Measurements from ENCODE around the gene SPATA19.

SPATA19 gene

GRCh38 chr11:133844217-133844616 is 1.1 kb downstream of the SPATA19 start (continued):
- TF ChIP-seq PRDM4 (tag by site-specific recombination; IDR thresholded peaks at IDR 0.05), result no peak
- no peak for TF ChIP-seq GLIS1 (tag by site-specific recombination; IDR thresholded peaks at IDR 0.05)
- TF ChIP-seq ZNF837 (tag by site-specific recombination; IDR thresholded peaks at IDR 0.05), result no peak
- no peak for TF ChIP-seq ZSCAN16 (tag by site-specific recombination; IDR thresholded peaks at IDR 0.05)
- no peak for TF ChIP-seq YY2 (tag by site-specific recombination; IDR thresholded peaks at IDR 0.05)
- no peak for TF ChIP-seq ZNF416 (tag by site-specific recombination; IDR thresholded peaks at IDR 0.05)
- no peak for TF ChIP-seq ZNF843 (tag by site-specific recombination; IDR thresholded peaks at IDR 0.05)
- no peak for TF ChIP-seq MYNN (tag by site-specific recombination; IDR thresholded peaks at IDR 0.05; ENCODE audit: borderline replicate concordance)
- no peak for TF ChIP-seq ZBTB20 (tag by site-specific recombination; IDR thresholded peaks at IDR 0.05)
- no peak for TF ChIP-seq ZNF302 (tag by site-specific recombination; IDR thresholded peaks at IDR 0.05; ENCODE audit: low read depth)

GRCh38 chr11:133843454-133843987 is 1.8 kb downstream of the SPATA19 start:
- Histone ChIP-seq H3K36me3 (ENCODE audit: control insufficient read depth in 2 of 2, insufficient read depth in 1 of 2, low read length in 2 of 2) (no peaks in the 10 kb centered on the region), H3K9me3 (ENCODE audit: control insufficient read depth, insufficient read depth, low read depth, low read length) (no peaks in the 10 kb centered on the region), H3K4me3 (ENCODE audit: low read depth, low read length) (no peak overlapping the region), H3K27ac (ENCODE audit: extremely low read depth, low read depth, low read length) (no peak overlapping the region), H3K4me1 (ENCODE audit: control insufficient read depth, insufficient read depth, low read length) (no peaks in the 10 kb centered on the region)
- ChIA-PET CTCF (interaction anchor here (1.8 kb wide), 1 partner anchor 8 kb away, joined by 8 read pairs; no protein-coding TSS in a partner anchor), POLR2A (no interaction called here)
- TF ChIP-seq ZNF112 (tag by site-specific recombination; IDR thresholded peaks at IDR 0.05) (no peak), WT1 (tag by site-specific recombination; IDR thresholded peaks at IDR 0.05) (no peak), ZNF610 (tag by site-specific recombination; IDR thresholded peaks at IDR 0.05; ENCODE audit: borderline replicate concordance) (no peak), ZNF292 (tag by site-specific recombination; IDR thresholded peaks at IDR 0.05; ENCODE audit: borderline replicate concordance, low read depth) (no peak), ZBTB8A (tag by site-specific recombination; IDR thresholded peaks at IDR 0.05) (no peak), REPIN1 (tag by site-specific recombination; IDR thresholded peaks at IDR 0.05; ENCODE audit: low read depth) (no peak), RBAK (tag by site-specific recombination; IDR thresholded peaks at IDR 0.05) (no peak), EGR2 (tag by site-specific recombination; IDR thresholded peaks at IDR 0.05; ENCODE audit: low read depth) (no peak), ZNF548 (tag by site-specific recombination; IDR thresholded peaks at IDR 0.05) (no peak), BCL11A (tag by site-specific recombination; IDR thresholded peaks at IDR 0.05; ENCODE audit: low read depth) (no peak), ZBTB21 (tag by site-specific recombination; IDR thresholded peaks at IDR 0.05) (no peak), ZFP3 (tag by site-specific recombination; IDR thresholded peaks at IDR 0.05; ENCODE audit: low read depth) (no peak), ZNF354C (tag by site-specific recombination; IDR thresholded peaks at IDR 0.05; ENCODE audit: borderline replicate concordance, low read depth) (no peak), ZNF555 (tag by site-specific recombination; conservative IDR thresholded peaks at IDR 0.05) (no peak)

- ChIA-PET CTCF (interaction anchor here (0.8 to 1.5 kb wide), 2 partner anchors 21 to 764 kb away, joined by 5 read pairs; no protein-coding TSS in a partner anchor), POLR2A (no interaction called here)
- no peak overlapping the region for H3K27ac ChIP-seq (ENCODE audit: extremely low read depth, low read depth, low read length)
- no peaks in the 10 kb centered on the region for H3K4me1 ChIP-seq (ENCODE audit: control insufficient read depth, insufficient read depth, low read length)
- no peak overlapping the region for H3K4me3 ChIP-seq (ENCODE audit: low read depth, low read length)
- no peaks in the 10 kb centered on the region for H3K36me3 ChIP-seq (ENCODE audit: control insufficient read depth in 2 of 2, insufficient read depth in 1 of 2, low read length in 2 of 2)
- H3K9me3 ChIP-seq (ENCODE audit: control insufficient read depth, insufficient read depth, low read depth, low read length), result no peaks in the 10 kb centered on the region
- TF ChIP-seq ZSCAN30 (tag by site-specific recombination; IDR thresholded peaks at IDR 0.05), result no peak
- TF ChIP-seq ZNF239 (tag by site-specific recombination; IDR thresholded peaks at IDR 0.05), result no peak
- no peak for TF ChIP-seq PRDM6 (tag by site-specific recombination; IDR thresholded peaks at IDR 0.05)
- no peak for TF ChIP-seq ZNF837 (tag by site-specific recombination; IDR thresholded peaks at IDR 0.05)
- no peak for TF ChIP-seq ZBTB7A (tag by site-specific recombination; IDR thresholded peaks at IDR 0.05; ENCODE audit: low read depth)
- no peak for TF ChIP-seq ZNF19 (tag by site-specific recombination; IDR thresholded peaks at IDR 0.05; ENCODE audit: low read depth)
- TF ChIP-seq ZBTB26 (tag by site-specific recombination; optimal IDR thresholded peaks at IDR 0.05), result no peak
- no peak for TF ChIP-seq SP7 (tag by site-specific recombination; IDR thresholded peaks at IDR 0.05)
Measured at GRCh38 chr11:133842730-133843129, 2.6 kb downstream of the SPATA19 start.

All from HEK293 (cell line).